Left hindlimb (tissue), 1 donor: ENCODE data around the gene GIMAP2.

Experiments
- DNase-seq: peaks from one replicate; pipeline ENCODE4 v3.0.0-alpha.2; 2018

The GIMAP2 gene

GRCh38 chr7:150734254-150734653 lies 48.7 kb downstream of the GIMAP2 start:
- no peak for DNase-seq

DNA sequence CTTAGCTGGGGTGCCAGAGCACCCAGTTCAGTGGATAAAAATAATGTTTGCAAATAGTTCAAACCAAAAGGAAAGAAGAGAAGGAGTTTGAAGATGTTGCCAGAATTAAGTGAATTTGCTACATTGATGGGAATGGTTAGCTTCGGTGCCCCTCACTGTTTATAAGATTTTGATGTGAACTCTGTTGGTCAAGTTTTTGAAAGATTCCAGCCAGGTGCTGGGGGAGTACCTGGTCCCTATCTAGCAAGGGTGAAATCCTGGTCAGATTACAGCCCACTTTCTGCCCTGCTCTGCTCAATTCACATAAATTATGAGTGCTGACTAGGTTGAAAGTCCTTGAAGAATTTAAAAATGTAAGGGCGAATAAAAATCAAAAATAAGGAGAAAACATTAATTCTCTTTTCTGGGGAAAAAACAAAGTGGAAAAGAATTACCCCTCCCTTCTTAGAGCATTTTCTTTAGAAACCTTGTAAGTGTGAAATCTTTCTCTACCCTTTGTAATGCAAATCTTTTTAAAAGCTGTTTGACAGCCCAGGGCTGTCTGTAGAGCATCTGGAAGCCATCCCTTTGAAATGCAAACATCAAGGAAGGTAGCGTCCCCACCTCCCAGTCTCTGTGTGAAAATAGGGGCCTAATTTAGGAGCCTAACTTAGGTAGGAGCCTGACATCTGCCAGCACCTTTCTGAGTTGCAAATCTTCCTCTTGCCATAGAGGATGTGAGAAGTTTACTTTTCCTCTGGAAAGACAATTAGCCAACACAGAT lies 50.3 kb downstream of the GIMAP2 start:
- DNase-seq = no peak

GRCh38 chr7:150736864-150737263 lies 51.4 kb downstream of the GIMAP2 start:
- DNase-seq = no peak

DNA sequence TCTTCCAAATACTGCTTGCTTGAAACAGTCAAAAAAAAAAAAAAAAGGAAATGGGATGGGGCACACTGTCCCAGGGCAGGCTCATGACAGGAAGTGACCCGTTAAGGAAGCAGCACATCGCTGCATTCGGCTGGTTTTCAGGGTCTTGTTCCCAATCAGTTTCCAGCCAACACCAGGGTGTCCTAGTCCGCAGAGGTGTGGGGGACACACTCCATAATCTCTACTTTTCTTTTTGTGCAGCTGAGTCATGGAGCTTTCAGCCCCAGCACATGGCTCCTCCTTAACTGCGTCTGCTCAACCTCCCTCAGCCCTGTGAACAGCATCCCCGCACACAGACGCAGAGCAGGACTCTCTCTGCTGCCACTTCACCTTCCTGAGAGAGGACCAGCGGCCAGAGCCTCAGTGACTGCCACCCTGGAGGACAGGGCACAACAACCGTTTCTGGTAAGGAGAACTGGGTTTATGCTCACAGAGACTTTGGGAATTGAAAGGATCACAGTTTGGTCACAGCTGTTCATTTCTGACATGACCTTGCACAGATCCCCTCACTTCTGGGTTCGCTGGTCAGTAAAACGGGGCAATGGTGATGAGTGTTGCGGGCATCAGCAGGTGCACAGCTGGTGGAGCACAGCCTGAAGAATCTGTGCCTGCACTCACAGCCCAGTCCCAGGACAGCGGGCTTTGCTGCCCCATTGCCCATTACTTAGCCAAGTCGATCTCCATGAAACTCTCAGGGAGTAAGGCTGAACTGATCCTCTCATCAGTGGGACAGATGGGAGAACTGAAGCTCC lies 52.0 kb downstream of the GIMAP2 start, which contains the start of gene GIMAP5:
GIMAP5 (plus strand) TSS at position 154 of the 791 bp plus-strand sequence. CDS start 3,467 bp downstream, outside the sequence.
- no peak for DNase-seq

DNA sequence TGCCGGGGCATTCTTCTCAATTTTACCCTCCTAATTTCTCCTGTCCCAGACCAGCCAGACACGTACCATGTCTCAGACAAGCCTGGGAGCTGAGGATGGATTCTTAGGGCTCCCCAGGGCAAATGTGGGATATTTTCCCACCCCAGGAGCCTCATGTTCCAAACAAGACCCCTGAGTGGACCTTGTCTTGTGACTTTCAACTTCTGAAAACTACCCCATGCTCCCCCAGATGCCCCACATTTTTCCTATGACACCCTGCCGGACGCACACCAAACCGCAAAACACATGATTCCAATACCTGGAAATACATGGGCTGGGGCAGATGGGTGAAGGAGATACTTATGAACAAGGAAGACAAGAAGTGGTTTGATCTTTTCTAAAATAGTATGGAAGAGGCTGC lies 52.6 kb downstream of the GIMAP2 start:
- DNase-seq = no peak

DNA sequence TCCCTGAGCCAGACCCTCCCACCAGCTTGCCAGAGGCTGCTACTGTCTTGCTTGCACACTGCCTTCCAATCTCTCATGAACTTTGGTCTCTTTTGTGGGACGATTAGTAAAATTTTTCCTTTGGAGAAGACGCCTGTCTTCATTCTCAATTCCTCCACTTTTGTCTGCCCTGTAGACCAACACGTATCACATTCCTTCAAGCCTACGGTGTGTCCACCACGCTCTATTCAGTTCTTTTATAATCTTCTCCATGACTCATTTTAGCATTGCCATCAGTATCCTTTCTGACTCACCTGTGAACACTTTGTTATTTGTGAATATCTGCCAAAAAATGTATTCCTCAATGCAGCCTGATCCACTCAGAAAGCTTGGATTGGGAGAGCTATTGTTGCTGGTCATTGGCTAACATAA lies 53.1 kb downstream of the GIMAP2 start:
- no peak for DNase-seq

GRCh38 chr7:150739033-150739432 lies 53.5 kb downstream of the GIMAP2 start:
- no peak for DNase-seq

DNA sequence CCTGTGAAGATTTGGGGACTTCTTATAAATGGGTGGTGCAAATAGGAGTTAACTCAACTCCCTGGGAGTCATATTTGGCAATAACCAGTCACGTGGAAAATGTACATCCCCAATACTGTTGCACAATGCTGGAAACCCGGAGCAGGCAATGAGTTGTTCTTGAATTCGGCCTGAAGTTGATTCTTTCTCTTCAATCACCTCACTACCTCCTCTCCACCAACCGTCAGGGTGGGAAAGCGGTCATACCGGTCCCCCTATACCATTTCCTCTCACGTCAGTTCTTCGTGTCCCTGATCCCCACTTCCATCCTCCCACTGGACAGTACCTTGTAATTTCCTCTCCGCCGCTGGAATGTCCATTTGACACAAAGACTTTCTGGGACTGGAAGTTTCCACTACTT lies 54.5 kb downstream of the GIMAP2 start:
- DNase-seq = no peak

GRCh38 chr7:150742286-150742968 lies 56.9 kb downstream of the GIMAP2 start:
- DNase-seq = no peak
